A549 treated with AZD9567 at 1 μM for 4 hours (cell line): ENCODE measurements around the gene LBX1. TPM values are rescaled to one million over a fixed set of nuclear protein-coding genes. Genes with fewer than 3 reads are reported as not detected.

Experiments used
- total RNA-seq: library from RNA; stranded (reverse); fragments of 200-300 nt; extraction: Qiagen RNA extraction; gene quantifications from 5 replicates; pipeline ENCODE4 v1.2.3, GENCODE V29; 2022; ENCODE audit not compliant: insufficient read depth

LBX1 gene, protein sequence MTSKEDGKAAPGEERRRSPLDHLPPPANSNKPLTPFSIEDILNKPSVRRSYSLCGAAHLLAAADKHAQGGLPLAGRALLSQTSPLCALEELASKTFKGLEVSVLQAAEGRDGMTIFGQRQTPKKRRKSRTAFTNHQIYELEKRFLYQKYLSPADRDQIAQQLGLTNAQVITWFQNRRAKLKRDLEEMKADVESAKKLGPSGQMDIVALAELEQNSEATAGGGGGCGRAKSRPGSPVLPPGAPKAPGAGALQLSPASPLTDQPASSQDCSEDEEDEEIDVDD
- total RNA-seq = not detected in 5 replicates

DNA sequence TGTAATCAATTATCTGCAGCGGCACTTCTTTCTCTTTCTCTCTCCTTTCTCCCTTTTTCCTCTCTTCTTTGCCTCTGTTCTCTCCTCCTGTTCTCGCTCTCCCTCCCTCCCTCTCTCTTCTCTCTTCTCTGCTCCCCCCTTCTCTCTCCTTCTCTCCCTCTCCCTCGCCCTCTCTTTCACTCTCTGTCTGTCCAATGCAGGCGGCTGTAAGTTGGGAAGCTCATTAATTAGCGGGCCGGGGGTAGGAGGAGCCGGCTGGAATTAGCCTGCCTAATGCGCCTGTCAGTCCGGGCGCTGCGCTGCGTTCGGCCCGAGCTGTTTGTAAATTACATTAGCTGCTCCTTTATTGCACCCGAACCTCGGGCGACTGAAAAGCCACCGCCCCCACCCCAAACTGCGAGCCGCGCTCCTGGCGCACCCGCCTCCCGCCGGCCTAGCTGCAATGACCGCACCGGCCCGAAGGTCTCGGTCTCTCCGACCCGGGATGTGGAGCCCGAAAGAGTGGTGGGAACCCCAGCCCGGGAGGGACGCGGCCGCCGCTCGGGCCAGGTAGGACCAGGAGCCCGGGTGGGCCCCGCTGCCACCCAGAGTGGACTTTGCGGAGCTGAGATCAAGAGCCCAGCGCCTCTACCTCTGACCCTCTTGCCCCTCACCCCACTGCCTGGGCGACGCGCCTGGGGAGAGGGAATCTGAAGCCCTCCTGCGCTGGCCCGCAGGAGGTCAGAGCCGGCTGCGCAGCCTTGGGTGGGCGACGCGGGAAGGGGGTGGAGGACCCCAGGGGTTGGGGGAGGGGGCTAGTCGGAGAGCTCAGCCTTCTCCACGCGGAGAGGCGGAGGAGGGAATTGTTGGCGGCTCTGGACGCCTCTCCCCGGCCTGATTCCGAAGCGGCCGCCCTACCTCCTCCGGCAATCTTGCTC lies at the start of gene LBX1:
Gene LBX1, minus strand, starts transcription at position 198 of the 917 bp plus-strand sequence. CDS start 648 bp downstream, outside the sequence.

Other genes starting within 250 kb of the LBX1 start
- 54.7 to 98.8 TPM (median 94.2 TPM) in 5 replicates for gene MRPL43, start 242.0 kb downstream of the LBX1 start, total RNA-seq
- 37.7 to 43.8 TPM (median 40.0 TPM) in 5 replicates for gene TWNK, start 241.9 kb downstream of the LBX1 start, total RNA-seq
- 24.4 to 42.4 TPM (median 40.1 TPM) in 5 replicates for gene LZTS2, start 229.7 kb downstream of the LBX1 start, total RNA-seq
- gene PDZD7, start 198.3 kb downstream of the LBX1 start, total RNA-seq = 0.73 to 1.1 TPM (median 1.0 TPM) in 4 of 5 replicates, not detected in the other
- 36.8 to 47.7 TPM (median 45.4 TPM) in 5 replicates for gene SFXN3, start 198.2 kb downstream of the LBX1 start, total RNA-seq
- 2.1 to 3.1 TPM (median 2.6 TPM) in 4 of 5 replicates, not detected in the other for gene KAZALD1, start 167.5 kb downstream of the LBX1 start, total RNA-seq
- not detected in 5 replicates for gene TLX1, start 98.2 kb downstream of the LBX1 start, total RNA-seq
- 7.7 to 10.9 TPM (median 10.0 TPM) in 5 replicates for gene BTRC, start 124.7 kb upstream of the LBX1 start, total RNA-seq